Cortex of kidney (tissue), 1 donor: ENCODE measurements around the gene HOGA1.
"Not testable (repeated sequence)": the region's sequence is repeated elsewhere in the genome, so short reads cannot be mapped to it uniquely, and the experiment has no call there.

Experiments used
- DNase-seq: peaks from one replicate; lab custom pipeline; 2025; lab: John Stamatoyannopoulos, UW

Gene HOGA1

DNA sequence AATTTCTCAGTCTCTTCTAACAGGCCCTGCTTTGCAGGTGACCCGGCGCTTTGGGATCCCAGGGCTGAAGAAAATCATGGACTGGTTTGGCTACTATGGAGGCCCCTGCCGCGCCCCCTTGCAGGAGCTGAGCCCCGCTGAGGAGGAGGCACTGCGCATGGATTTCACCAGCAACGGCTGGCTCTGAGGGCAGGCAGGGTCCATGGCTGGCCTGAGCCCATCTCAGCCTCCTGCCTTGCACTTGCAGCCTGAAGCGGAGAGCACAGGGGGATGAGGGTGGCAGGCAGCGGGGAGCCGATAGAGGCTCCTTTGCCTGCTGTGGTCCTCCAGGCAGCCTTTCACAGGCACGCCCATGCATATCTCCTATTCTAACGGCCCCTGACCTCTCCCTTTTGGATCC is 27.3 kb downstream of the HOGA1 start:
- DNase-seq: no peak

DNA sequence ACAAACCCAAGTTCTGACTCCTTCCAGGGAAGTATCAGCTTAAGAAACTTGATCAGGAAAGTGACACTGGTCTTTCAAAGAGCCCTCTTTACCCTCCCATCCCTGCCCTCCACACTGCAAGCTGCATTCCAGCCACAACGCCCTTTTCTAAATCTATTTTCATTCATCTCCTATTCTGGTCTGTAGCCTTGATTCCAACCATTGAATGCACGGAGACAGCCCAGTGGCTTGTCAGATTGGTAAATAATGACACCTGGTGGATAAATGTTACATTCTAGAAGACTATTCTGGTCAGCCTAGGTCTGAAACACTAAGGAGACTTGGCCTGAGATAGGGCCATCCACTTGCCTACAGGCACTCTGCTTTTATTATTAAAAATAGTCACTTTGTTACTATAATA is 28.2 kb downstream of the HOGA1 start:
- no peak for DNase-seq

DNA sequence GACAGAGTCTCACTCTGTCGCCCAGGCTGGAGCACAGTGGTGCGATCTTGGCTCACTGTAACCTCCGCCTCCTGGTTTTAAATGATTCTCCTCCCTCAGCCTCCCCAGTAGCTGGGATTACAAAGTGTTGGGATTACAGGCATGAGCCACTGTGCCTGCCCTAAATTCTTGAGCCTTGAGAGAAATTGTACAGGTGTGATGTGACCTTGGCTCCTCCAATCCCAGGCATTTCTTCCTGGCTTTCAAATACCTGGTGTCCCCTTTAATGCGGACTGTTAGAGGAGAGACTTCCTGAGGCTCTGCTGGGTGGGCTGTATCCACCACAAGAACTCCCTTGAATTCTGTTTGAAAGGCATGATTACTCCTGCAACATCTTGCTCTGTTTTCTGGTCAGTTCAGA is 34.1 kb downstream of the HOGA1 start:
- no peak for DNase-seq

DNA sequence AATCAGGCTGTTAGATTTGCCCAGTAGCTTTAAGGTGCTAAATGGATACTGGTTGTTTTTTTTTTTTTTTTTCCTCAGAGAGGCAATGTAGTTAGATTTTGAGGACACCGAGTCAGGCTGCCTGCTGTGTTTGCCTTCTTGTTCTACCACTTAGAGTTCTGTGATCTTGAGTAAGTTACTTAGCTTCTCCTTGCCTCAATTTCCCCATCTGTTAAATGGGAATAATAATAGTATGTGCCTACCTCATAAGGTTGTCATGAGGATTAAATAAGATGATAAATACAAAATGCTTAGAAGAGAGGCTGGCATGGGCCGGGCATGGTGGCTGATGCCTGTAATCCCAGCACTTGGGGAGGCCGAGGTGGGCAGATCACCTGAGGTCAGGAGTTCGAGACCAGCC is 34.5 kb downstream of the HOGA1 start:
- DNase-seq: no peak

DNA sequence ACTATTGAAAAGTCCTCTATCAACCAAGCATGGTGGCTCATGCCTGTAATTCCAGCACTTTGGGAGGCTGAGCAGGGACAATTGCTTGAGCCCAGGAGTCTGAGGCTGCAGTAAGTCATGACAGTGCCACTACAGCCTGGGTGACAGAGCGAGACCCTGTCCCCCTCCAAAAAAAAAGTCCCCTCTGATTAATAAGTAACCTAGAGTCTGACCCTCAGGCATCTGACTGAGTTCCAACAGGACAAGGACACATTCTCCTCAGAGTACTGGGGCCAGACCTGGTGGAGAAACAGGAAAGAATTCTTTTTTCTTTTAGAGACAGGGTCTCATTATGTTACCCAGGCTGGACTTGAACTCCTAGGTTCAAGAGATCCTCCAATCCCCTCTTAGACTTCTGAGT is 39.1 kb downstream of the HOGA1 start:
- no peak for DNase-seq

DNA sequence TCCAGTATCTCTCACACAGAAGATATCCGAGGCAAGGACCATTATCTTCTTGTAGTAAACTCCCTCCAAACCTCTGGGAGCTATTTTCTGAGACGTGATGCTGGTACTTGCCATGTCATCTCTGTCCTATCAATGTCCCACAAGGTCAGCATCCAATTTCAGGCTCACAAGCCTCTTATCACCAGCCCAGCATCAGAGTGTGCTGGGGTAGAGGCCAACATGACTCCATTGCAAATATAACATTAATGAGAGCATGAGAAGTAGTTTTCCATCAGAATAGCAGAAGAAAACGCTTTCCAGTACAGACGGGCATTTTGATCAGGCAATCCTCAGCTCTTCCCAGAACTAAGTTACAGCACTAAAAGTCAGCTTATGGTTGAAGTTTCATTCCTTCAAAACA is 43.5 kb downstream of the HOGA1 start:
- DNase-seq: no peak

DNA sequence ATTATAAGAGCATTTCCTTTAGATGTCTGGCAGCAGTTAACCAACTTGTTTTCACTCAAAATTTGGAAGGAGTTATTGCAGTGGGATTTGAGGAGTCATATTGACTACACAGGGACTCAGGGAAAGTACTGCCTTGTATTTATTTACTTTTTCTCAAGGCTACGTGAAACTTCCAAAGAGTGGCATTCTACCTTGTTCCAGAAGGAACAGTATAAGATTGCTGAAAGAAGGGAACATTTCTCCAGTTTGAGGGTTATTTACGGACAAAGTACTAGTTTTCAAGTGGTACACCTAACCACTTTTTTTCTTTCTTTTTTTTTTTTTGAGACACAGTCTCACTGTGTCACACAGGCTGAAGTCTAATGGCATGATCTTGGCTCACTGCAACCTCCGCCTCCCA is 44.0 kb downstream of the HOGA1 start:
- DNase-seq: no peak

DNA sequence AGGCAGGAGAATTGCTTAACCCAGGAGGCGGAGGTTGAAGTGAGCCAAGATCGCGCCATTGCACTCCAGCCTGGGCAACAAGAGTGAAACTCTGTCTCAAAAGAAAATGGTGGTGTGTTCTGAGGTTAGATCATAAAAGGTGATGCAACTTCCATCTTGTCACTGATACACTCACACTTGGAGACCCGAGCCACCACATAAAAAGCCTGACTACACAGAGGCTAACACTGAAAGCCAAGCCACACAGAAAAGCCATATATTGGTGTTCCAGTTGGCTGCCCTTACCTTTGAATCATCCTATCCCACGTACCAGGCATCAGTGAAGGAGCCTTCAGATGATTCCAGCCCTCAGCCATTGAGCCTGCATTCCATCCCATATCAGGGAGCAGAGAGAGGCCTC is 45.1 kb downstream of the HOGA1 start:
- no peak for DNase-seq

DNA sequence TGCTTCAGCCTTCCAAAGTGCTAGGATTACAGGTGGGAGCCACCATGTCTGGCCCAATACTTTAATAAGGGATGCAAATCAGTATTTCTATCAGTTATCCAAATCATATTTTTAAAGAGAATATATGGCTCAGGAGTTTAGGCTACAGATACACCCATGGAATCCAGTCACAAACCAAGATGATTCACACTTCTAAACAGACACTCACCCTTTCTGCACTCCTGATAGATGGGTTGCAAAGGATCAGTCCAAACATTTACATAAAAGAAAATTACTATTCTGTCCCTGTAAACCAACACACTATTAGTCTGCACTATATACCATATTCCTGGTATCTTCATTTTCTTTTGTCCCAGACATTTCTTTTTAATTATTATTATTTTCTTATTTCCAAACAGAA is 46.9 kb downstream of the HOGA1 start:
- no peak for DNase-seq

DNA sequence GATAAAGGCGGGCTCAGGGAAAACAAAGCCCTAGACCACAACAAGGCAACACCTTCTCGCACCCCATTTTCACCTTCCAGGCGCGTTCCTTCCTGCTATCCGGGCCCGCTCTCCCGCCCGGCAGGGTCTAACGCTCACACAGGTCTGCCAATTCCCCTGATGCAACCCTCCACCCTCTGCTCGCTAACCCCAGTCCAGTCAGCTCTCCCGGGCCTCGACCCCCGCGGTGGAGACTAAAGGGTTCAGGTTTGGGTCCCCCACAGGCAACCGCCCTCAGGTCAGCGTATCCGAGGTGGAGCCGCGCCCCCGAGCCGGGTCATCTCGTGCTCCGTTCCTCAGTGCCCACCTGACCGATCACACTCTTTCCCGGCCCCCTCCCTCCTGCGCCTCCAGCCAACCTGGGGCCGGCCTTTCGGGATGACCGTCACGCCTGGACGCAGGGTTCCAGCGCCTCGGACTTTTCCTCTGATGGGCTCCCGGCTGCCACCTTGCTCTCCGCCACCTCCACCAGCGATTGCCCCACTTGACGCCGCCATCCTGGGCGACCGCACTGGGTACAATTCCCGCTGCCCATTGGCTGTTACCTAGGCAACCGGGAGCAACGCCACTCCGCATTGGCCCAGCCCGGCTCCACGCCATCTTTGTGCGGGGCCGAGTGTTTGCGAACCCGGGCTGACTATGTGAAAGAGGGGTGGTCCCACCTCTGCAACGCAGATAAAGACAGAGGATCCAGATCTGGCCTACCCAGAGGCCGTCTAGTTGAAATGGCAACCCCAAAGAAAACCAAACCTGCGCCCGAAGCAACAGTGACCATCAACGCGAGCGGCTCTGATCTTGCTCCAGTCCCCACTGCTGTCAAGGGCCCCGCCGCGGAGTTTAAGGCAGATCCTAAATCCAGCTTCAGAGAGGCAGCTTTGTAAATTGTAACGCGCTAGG is 49.0 kb downstream of the HOGA1 start, which contains the start of gene MORN4:
Gene MORN4 (minus strand): TSS at position 552 of the 936 bp plus-strand sequence. CDS start 13,847 bp downstream, outside the sequence.
- DNase-seq: peak; percentile 68

DNA sequence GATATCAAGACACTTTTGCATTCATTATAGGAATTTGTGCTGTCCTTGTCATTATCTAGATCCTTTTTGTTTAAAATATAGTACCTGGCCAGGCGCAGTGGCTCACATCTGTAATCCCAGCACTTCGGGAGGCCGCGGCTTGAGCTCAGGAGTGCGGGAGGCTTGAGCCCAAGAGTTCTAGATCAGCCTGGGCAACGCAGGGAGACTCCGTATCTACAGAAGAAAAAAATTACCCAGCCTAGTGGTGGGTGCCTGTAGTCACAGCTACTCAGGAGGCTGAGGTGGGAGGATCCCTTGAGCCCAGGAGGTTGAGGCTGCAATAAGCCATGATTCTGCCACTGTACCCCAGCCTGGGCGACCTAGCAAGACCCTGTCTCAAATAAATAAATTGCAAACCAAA is 49.7 kb downstream of the HOGA1 start:
- no peak for DNase-seq

DNA sequence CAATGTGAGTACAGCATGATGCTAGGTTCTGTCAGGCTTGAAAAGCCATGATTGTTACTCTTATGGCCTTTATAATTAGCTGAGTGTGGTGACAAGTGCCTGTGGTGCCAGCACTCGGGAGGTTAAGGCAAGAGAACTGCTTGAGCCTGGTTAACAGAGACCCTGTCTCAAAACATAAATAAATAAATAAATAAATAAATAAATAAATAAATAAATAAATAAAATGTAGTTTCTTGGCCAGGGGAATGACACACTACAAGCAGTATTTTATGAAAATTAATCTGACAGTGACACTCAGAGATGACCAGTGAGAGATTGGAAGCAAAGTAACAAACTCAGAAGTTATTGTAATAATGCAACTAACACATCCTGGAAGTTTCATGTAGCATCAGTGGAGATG is 51.4 kb downstream of the HOGA1 start:
- DNase-seq: no peak

DNA sequence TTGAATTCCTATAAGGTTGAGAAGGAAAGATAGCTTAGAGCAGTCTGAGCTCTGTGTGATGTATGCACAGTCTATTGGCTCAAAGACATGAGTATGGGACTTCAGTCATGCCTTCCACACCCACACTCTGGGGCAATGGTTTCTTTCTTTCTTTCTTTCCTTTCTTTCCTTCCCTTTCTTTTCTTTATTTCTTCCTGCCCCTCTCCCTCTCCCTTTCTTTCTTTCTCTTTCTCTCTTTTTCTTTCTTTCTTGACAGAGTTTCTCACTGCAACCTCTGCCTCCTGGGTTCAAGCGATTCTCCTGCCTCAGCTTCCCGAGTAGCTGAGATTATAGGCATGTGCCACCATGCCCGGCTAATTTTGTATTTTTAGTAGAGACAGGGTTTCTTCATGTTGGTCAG is 54.9 kb downstream of the HOGA1 start:
- DNase-seq: not testable (repeated sequence)

DNA sequence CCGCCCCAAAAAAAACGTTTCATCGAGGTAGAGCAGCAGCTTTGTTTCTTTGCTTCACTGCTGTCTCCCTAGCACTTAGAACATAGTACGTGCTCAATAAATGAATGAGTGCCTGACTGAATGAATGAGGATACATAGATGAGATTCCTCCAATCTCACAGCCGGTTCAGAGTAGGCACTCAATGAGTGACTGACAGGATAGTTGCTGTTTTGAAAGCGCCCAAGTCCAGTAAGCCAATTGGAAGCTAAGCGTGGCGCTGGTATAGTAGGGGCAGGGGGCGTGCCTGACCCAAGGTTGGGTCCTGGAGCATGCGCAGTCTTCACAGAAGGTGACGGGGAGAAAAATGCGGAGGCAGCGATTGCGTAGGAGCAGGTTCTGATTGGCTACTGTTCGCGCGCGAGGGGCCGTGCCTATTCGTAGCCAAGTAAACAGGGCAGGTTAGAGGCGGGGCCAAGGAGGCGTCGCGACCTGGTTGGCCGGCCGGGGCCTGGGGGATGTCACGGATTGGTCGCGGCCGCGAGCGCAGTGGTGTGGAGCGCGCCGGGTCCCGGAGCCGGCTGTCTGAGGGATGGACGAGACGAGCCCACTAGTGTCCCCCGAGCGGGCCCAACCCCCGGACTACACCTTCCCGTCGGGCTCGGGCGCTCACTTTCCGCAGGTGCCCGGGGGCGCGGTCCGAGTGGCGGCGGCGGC is 56.1 kb downstream of the HOGA1 start, which contains the start of gene PI4K2A:
Gene PI4K2A (plus strand): TSS at position 498 of the 694 bp plus-strand sequence. CDS start 72 bp downstream, at position 570.
- DNase-seq: peak; percentile 28

DNA sequence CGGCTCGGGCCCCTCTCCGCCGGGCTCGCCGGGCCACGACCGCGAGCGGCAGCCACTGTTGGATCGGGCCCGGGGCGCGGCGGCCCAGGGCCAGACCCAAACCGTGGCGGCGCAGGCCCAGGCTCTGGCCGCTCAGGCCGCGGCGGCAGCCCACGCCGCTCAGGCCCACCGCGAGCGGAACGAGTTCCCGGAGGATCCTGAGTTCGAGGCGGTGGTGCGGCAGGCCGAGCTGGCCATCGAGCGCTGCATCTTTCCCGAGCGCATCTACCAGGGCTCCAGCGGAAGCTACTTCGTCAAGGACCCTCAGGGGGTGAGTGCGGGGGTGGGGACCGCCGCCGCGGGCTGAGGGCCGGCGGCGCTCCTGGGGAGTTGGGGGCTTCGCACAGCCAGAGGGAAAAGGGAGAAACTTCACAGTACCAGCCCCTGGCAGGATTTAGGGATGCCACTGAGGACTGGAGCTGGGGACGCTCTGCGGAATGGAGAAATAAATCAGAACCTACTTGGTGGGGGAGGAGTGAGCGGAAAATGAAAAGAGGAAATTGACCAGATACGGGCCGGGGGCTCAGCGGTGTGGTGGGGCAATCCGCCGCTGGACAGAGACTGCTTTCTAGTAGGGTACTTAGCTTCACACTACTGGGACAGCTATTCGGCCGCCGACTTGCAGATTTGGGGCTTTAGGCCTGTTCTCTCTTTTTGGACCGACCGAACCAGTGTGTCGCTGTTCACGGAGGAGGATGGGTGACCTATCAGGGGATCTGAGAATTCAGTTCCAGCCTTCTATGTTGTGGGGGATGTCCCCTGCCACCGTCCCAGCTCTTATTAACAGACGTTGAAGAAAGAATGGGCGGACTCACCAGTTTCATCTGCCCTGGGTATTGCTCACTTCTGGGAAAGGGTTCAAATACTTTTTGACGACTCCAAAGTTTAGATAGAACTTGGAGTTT is 57.0 kb downstream of the HOGA1 start:
- no peak for DNase-seq

DNA sequence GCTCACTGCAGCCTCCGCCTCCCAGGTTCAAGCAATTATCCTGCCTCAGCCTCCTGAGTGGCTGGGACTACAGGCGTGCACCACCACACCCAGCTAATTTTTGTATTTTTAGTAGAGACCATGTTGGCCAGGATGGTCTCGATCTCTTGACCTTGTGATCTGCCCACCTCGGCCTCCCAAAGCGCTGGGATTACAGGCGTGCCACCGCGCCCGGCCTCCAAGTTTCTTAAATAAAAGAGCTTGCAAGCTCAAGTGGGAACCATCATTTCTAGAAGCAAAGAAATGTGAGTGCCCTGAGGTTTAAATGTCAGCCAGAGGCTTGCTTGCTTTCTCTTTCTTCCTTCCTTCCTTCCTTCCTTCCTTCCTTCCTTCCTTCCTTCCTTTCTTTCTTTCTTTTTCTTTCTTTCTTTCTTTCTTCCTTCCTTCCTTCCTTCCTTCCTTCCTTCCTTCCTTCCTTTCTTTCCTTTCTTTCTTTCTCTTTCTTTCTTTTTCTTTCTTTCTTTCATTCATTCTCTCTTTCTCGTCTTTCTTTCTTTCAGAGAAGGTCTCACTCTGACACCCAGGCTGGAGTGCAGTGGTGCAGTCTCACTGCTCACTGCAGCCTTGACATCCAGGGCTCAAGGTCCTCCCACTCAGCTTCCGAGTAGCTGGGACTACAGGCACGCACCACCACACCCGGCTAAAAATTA is 58.4 kb downstream of the HOGA1 start:
- not testable (repeated sequence) for DNase-seq

DNA sequence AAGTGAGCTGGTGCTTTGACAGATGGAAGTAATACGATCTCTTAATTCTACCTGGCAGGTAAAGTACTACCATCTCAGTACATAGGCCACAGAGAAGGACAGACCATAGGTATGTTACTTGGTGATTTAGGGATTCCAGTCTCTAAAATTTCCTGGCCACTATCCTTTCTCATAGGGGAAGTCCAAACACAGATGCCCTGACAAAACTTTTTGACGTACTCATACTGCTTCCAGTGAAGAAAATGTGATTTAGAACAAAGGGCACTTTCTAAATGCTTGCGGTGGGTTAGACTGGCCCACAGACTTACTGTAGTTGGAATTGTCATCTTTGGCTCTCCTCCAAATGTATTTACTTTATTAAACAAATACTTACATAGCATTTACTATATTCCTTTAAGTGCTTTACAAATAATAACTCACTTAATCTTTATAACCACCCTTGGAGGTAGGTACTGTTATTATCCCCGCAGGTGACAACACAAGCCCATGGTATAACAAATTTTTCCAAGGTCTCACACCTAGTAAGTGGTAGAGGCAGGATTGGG is 59.3 kb downstream of the HOGA1 start:
- DNase-seq: no peak

DNA sequence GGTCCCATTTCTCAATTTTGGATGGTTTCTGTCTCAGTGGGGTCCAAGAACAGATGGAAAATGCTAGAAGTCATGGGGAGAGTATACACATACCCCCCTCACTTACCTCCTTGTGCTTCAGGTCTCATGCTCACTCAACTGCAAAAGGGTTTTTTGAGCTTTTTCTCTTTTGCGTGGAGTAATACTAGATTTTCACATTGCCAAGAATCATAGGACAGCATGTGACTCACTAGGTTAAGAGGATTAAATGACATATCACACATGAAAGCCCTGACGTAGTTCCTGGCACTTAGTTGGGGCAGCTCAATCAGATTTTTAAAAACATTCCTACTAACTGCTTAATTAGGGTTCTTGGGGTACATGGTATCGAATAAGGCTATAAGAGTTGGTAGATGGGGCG is 60.7 kb downstream of the HOGA1 start:
- no peak for DNase-seq

DNA sequence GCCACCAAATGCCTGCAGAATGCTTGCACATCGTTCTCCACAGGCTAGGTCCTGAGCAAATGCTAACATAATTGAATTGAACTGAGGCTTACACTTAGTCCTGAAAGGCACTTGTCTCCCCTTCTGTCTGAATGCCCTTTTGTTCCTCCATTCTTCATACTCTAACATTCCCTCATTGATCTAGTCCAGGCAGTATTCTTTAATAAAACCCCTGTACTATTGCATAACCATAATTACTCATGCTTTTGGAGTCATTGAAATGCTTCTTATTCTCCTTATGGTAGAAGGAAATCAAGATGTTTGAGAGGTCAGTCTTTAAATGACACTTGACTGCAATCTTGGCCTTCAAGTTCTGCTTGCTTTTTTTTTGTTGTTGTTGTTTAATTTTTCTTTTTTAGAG is 63.4 kb downstream of the HOGA1 start:
- DNase-seq: no peak

DNA sequence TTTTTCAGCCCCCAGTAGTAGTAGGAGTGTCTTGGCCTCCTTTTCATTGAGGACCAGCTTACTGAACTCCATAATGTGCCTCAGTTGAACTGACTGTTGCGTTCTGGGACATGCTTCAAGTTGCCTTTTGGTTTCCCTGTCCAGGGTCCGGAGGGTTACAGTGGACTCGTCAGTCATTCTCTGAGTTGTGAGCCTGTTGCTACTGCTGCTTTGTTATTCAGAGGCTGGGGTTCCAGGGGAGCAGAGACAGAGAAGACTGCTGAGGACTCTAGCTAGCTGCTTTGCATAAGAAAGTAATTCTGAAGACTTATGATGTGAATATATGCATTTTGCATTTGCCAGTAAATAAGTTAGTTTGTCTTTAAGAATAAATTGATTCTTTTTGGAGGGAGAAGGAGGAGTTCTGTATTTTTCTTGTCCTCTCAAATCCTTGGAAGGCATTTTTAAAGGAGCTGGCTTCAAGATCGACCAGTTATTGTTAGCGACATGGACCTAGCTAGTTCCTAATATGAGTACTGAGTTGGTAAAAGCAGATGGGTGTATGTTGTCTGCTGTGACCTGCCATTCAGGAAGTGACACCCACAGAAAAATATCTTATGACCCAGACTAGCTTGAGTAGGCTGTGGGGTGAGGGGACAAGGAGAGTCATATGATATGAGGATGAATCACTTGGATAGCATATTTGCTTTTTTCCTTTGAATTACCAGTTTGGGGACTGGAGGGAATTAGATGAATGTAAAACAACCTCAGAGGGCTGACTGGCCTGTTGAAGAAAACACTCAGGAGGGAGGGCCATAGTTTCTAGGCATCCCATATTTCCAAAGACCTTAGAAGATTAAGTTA is 64.6 kb downstream of the HOGA1 start:
- no peak for DNase-seq
